Measurements from ENCODE around the gene PLEKHG4B.
"Not testable (repeated sequence)": the region's sequence is repeated elsewhere in the genome, so short reads cannot be mapped to it uniquely, and the experiment has no call there.

The PLEKHG4B gene

GRCh38 chr5:91556-92263 is at the start of gene PLEKHG4B:
Gene PLEKHG4B (plus strand): TSS chr5:92168. CDS start chr5:92232, 64 bp downstream.
- peak in 1 of 2 donors; percentile 9 for DNase-seq (ENCODE audit: low read depth in 2 of 2)

DNA sequence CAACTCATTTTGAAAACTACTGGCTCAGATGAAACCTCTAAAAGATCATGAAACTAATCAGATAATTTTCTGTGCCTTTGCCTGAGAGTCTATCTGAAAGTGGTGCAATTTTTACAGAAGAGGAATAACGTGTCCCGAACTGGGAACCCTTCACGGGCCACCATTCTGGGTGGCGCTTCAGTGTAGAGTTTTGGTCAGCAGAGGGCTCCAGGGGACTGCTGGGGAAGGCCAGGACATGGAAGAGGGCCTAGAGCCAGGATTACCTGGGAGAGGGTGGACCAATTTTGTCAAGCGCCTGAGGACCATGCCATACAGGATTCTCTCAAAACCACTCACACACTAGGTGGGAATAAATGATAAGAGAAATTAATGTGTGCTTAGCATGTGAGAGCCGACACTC is 49.7 kb upstream of the PLEKHG4B start:
- no peak for DNase-seq (ENCODE audit: low read depth in 2 of 2)

GRCh38 chr5:48192-48591 is 43.8 kb upstream of the PLEKHG4B start:
- no peak for DNase-seq (ENCODE audit: low read depth in 2 of 2)

DNA sequence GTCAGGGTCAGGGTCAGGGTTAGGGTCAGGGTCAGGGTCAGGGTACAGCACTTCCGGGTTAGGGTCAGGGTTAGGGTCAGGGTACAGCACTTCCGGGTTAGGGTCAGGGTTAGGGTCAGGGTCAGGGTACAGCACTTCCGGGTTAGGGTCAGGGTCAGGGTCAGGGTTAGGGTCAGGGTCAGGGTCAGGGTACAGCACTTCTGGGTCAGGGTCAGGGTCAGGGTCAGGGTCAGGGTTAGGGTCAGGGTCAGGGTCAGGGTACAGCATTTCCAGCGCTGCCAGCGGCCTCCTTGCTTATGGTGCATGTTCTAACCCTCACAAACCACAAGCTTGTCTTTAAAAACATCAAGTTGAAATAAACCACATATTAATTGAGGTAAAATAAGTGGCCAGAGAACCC is 42.4 kb upstream of the PLEKHG4B start:
- not testable (repeated sequence) for DNase-seq (ENCODE audit: low read depth in 2 of 2)

GRCh38 chr5:49953-50544 is 41.9 kb upstream of the PLEKHG4B start:
- no peak for DNase-seq (ENCODE audit: low read depth in 2 of 2)

DNA sequence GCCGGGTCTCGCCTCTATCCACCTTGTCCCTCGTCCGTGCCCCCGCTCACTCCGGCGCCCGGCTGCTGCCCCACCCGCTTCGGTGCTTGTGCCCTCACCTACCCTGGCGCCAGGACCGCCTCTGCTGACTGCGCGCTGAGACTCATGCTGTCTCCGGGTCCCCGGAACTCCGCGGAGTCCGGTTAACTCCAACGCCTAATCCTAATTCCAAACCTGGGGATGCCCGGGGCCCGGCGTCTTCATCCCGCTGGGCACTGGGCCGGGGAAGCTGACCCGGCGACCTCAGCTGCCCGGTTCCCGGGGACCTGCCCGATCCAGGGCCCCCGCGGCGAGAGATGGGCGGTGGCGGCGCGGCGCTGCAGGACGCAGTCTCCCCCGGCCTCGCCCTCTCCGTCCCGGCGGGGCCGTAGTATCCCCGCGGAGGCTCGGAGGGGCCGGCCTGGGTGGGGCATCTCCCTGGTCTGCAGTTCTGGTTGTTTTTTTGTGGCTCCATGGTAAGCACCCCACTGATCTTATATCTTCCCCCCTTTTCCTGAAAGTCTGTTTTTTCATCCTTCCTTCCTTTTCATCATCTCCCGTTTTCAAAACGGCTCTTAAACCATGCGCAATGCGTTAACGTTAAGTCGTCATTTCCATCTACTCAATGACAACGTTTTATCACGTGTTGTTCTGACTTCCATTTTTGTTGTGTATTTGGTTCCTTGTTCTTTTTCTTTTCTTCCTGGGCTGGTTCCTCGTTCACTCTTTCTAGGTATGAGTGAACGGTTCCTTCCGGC is 41.1 kb upstream of the PLEKHG4B start:
- no peak for DNase-seq (ENCODE audit: low read depth in 2 of 2)

DNA sequence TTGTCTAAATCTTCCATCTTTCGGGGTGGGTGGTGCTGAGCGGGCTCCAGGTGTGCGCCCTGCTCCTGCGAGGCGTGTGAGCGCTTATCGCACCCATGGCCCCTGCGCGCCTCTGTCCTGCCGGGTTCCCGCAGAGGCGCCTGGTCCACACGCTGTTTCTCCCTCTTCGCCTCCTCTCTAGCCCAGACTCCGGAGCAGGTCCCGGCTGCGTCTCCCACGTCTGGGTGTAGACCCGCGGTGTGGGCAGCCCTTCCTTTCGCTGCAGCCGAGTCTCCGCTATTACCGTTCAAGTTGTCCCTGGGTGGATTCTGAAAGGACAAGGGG is 40.5 kb upstream of the PLEKHG4B start:
- no peak for DNase-seq (ENCODE audit: low read depth in 2 of 2)

- peak; percentile 38 to 42 for DNase-seq (ENCODE audit: low read depth in 2 of 2)
These were observed 38.4 kb upstream of the PLEKHG4B start for GRCh38 chr5:53381-54174.

- no peak for DNase-seq (ENCODE audit: low read depth in 2 of 2)
These were observed 37.7 kb upstream of the PLEKHG4B start for GRCh38 chr5:54175-54730.

DNA sequence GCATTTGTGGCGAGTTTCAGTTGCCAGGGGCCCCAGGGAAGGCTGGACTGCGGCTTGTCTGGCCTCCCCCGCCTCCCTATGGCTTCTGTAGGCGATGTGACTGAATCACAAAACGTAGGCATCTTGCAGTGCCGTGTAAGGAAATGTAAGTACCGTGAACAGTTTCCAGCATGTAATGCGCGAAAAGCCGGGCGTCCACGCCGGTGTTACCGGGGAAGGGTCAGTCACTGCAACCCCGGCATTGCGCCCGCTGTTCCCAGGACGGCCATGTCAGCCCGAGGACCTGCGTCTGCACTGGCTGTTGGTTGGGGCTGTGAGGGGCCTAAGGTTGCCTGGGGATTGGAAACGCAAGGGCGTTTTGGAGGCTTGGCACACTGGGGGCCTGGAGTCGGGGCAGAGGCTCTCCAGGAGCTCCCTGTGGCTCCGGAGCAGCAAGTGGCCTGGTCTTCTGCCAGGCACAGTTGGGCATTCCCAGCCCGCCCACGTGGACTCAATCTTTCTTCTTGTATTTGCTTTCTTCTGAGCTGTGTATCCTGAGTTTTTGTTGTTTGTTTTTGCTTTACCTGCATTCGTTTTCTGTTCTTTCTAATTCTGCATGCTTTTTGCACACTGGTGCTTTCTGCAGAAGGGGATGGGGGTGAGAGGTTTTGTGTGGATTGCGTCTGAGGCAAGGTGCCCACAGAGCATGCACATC is 36.9 kb upstream of the PLEKHG4B start:
- no peak for DNase-seq (ENCODE audit: low read depth in 2 of 2)

DNA sequence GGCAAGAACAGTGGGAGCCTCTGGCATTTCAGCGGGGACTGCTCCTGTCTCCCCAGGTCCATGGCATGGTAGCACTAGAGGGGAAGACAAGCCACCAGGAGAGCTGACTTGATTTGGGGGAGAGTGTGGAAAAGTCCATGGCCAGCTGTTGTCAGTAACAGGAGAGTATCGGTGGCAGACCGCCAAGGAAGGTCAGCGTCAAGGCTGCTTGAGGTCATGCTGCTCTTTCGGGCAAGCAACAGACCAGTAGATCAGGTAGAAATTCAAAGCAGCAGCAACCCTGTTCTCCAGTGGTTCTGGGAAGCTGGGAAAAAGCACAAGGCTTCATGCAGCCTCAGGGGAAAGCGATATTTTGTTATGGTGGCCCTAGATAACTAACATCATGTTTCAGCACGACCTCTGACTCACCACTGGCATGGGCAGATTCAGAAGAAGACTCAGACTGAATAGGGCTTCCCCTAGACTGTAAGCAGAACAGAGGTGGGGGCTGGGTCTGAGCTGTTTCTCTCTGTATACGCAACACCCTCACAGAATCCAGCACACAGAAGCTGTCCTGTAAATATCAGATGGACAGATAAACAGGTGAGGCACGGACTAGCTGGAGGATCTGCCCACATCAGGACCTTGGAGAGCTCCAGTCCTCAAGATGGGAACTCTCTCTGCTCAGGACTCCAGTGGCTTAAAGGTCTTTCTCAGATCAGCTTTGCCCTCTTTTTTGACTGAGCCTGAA is 35.2 kb upstream of the PLEKHG4B start:
- DNase-seq (ENCODE audit: low read depth in 2 of 2), result no peak

GRCh38 chr5:60250-60649 is 31.7 kb upstream of the PLEKHG4B start:
- not testable (repeated sequence) for DNase-seq (ENCODE audit: low read depth in 2 of 2)

GRCh38 chr5:70440-70839 is 21.5 kb upstream of the PLEKHG4B start:
- no peak for DNase-seq (ENCODE audit: low read depth in 2 of 2)

DNA sequence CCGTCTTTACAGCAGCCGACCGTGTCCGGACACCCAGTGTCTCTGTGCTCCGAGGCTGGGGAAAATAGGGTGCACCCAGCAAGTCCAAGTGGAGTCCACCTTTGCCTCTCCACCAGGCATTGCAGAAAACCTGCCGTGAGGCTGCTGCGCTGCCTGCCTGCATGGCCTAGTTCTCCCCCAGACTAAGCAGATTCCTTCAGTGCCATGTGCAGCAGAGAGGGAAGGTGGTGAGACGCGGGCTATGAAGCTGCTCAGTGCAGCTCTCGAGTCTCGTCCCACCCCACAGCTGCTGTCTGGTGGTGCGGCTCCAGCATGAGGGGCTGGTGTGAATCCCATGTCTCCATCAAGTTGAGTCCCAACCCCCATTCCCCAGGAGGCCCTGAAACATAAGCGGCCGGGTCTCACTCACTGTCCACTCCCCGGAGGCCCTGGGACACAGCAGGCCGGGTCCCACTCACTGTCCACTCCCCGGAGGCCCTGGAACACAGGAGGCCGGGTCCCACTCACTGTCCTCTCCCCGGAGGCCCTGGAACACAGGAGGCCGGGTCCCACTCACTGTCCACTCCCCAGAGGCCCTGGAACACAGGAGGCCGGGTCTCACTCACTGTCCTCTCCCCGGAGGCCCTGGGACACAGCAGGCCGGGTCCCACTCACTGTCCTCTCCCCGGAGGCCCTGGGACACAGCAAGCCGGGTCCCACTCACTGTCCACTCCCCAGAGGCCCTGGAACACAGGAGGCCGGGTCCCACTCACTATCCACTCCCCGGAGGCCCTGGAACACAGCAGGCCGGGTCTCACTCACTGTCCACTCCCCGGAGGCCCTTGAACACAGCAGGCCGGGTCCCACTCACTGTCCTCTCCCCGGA is 19.4 kb upstream of the PLEKHG4B start:
- not testable (repeated sequence) for DNase-seq (ENCODE audit: low read depth in 2 of 2)

DNA sequence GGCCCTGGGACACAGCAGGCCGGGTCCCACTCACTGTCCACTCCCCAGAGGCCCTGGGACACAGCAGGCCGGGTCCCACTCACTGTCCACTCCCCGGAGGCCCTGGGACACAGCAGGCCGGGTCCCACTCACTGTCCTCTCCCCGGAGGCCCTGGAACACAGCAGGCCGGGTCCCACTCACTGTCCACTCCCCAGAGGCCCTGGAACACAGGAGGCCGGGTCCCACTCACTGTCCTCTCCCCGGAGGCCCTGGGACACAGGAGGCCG is 18.9 kb upstream of the PLEKHG4B start:
- DNase-seq (ENCODE audit: low read depth in 2 of 2), result not testable (repeated sequence)

- no peak for DNase-seq (ENCODE audit: low read depth in 2 of 2)
These were observed 18.0 kb upstream of the PLEKHG4B start for GRCh38 chr5:73768-74502.

DNA sequence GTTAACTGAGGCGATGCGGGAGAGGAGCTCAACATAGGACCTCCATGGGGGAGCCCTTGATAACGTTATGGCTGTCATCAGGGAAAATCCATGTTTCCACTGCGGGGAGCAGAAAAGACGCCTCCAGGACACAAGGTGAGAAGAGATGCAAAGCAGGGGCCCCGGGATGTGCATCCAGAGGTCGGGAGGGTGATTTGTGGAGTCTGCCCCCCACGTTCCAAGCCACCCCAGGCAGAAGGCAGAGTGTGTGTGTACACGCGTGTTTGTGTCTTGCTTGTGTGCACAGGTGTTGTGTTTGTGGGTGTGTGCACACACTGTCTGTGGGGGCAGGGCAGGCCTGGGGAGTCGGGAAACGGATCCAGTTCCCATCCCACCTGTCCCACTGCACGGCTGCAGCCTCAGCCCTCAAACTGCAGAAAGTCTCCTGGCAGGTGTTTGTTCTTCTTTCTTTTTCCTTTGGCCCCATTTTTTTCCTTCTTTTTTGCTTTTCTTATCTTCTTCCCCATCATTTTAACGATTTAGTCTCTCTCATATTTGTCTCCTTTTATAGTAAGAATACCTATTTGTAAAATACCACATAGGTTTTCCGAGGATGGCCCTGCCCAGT is 17.4 kb upstream of the PLEKHG4B start:
- no peak for DNase-seq (ENCODE audit: low read depth in 2 of 2)
